Measurements from ENCODE around the gene CPXM1.

DNA sequence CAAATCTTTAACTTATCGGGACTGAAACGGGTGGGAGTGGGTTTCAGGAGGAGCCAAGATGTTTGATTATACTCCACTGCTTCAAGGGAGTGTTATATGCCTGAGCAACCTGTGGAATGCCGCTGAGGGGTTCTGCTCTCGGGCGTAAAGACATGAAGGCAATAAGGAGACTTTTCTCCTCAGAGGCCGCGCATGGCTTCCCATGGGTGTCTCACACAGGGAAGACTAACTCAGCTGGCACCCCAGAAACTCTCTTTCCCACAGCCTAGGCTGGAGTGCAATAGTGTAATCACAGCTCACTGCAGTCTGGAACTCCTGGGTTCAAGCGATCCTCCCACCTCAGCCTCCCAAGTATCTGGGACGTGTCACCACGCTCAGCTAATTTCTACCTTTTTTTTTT is 9.3 kb upstream of the CPXM1 start:
- TF ChIP-seq POLR2A (IDR thresholded peaks at IDR 0.05), result no peak
- no peak for TF ChIP-seq POLR2AphosphoS5 (IDR thresholded peaks at IDR 0.05; ENCODE audit: insufficient read depth in 1 of 2, low read depth in 1 of 2)
- TF ChIP-seq, protein P1, sequence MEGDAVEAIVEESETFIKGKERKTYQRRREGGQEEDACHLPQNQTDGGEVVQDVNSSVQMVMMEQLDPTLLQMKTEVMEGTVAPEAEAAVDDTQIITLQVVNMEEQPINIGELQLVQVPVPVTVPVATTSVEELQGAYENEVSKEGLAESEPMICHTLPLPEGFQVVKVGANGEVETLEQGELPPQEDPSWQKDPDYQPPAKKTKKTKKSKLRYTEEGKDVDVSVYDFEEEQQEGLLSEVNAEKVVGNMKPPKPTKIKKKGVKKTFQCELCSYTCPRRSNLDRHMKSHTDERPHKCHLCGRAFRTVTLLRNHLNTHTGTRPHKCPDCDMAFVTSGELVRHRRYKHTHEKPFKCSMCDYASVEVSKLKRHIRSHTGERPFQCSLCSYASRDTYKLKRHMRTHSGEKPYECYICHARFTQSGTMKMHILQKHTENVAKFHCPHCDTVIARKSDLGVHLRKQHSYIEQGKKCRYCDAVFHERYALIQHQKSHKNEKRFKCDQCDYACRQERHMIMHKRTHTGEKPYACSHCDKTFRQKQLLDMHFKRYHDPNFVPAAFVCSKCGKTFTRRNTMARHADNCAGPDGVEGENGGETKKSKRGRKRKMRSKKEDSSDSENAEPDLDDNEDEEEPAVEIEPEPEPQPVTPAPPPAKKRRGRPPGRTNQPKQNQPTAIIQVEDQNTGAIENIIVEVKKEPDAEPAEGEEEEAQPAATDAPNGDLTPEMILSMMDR (IDR thresholded peaks at IDR 0.05), result no peak

Measured in vagina (tissue), 2 donors.